GM13977 (cell line): ENCODE measurements around the gene CARM1.
A peak's percentile ranks its signal among the peaks of the same experiment; 100 is the strongest.
"Not testable (repeated sequence)": the region's sequence is repeated elsewhere in the genome, so short reads cannot be mapped to it uniquely, and the experiment has no call there.

Source experiments
- DNase-seq: peaks from one replicate; pipeline ENCODE4 v3.0.0; 2012; ENCODE audit warnings: low spot score
- in situ Hi-C: fragments of 300-500 bp; cut with MboI; formaldehyde crosslinking; loops from one replicate; pipeline ENCODE4 v1.12.0; 2022; ENCODE audit warnings: low sequenced_read_pairs, low pct_unique_long_range_greater_than_20kb, mixed read lengths, inconsistent platforms; ENCODE audit not compliant: unreplicated experiment
- TF ChIP-seq, protein P1 (sequence below): IDR thresholded peaks from 2 replicates; pipeline ENCODE4 v1.5.1; 2012; ENCODE audit warnings: mild to moderate bottlenecking, control low read depth; ENCODE audit not compliant: insufficient read depth; ENCODE audit errors: extremely low read depth, missing control alignments

Gene CARM1

DNA sequence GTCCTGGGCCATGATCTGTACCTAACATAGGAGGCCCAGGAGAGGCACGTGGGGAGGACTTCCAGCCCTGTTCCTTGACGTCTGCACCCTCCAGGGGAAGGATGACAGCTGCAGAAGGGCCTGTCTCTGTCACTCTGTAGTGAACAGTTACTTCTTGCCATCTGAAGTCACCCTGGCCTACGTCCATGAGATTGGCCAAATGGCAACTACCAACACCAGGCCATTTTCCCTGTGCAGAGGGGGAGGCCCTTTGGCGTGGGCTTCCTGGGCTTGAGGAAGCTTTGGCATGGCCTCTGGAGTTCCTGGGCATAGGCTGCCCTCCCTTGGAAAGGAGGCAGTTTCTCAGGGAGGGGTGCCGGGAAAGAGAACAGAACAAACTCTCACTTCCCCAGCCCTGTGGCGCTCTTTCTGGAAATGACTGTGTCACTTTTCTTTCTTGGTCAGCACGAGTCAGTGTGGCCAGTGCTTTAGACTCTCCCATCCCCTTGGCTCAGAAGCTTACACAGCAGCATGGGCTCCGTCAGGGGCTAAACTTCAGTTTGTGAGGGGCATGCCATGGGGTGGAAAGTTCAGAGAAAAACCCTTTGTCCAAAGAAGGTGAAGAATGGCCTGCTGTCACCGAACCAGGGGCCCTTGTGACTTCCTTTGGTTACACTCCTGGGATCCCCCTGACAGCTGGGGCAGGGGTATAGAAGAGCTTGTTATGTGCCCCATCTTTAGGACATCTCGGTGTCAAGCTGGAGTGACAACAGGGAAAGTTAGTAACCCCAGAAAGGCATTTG lies 5.3 kb downstream of the CARM1 start:
- peak; percentile 77 for DNase-seq
- TF ChIP-seq, protein P1, sequence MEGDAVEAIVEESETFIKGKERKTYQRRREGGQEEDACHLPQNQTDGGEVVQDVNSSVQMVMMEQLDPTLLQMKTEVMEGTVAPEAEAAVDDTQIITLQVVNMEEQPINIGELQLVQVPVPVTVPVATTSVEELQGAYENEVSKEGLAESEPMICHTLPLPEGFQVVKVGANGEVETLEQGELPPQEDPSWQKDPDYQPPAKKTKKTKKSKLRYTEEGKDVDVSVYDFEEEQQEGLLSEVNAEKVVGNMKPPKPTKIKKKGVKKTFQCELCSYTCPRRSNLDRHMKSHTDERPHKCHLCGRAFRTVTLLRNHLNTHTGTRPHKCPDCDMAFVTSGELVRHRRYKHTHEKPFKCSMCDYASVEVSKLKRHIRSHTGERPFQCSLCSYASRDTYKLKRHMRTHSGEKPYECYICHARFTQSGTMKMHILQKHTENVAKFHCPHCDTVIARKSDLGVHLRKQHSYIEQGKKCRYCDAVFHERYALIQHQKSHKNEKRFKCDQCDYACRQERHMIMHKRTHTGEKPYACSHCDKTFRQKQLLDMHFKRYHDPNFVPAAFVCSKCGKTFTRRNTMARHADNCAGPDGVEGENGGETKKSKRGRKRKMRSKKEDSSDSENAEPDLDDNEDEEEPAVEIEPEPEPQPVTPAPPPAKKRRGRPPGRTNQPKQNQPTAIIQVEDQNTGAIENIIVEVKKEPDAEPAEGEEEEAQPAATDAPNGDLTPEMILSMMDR: no peak
- in situ Hi-C loops: no loop called here

DNA sequence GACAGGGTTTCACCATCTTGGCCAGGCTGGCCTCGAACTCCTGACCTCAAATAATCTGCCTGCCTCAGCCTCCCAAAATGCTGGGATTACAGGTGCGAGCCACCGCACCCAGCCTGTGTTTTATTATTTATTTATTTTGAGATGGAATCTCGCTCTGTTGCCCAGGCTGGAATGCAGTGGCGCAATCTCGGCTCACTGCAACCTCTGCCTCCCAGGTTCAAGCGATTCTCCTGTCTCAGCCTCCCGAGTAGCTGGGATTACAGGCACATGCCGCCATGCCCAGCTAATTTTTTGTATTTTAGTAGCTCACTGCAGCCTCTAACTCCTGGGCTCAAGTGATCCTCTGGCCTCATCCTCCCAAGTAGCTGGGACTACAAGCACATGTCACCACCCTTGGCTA lies 6.3 kb downstream of the CARM1 start:
- DNase-seq, in situ Hi-C loops: not testable (repeated sequence)

DNA sequence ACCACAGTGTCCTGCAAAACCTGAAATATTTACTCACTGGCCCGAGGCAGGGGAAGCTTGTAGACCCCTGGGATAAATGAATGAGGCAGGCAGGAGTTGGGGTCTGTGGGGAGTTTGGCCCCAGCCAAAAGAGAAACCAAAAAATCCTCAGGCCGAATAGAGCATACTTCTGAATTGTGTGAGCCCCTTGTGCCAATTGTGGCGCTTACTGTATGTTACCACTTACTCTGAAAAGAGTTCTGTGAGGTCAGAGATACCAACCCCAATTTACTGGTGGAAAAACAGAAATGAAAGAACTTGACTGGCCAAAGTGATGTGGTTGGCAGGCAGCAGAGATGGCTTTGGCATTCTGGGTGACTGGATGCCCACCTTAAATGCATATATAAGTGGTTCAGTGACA lies 6.9 kb downstream of the CARM1 start:
- TF ChIP-seq, protein P1: no peak
- peak; percentile 18 for DNase-seq
- in situ Hi-C loops: no loop called here

DNA sequence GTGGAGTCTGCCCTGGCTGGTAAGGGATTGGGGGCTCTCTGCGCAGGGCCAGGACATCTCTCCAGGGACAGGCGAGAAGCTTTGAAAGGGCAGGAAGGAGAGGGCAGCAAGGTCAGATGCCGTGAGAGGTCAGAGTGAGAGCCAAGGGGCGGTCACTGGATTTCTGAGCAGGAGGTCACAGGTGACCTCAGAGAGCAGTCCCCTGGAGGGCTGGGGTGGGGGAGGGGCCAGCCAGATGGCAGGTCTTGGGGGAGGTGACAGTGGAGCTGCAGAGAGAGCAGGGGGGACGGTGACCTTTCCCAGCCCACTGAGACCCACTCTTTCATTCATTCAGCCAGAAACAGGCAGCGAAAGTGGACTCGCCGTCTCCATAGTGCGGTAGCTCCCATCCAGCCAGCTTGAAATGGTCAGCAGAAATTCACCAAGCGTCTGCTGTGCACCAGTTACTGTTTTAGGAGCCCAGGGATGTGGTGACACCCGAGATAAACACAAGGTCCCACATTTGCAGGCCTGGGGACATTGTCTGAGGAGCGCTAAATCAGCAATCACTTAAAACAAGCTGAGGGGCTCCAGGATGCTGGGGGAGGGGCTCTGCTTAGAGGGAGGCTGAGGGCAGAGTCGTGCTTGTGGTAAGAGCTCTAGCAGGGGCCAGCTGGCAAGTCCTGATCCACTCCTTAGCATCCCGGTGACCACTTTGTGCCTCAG lies 10.2 kb downstream of the CARM1 start:
- TF ChIP-seq, protein P1: no peak
- in situ Hi-C loops: no loop called here
- no peak for DNase-seq

DNA sequence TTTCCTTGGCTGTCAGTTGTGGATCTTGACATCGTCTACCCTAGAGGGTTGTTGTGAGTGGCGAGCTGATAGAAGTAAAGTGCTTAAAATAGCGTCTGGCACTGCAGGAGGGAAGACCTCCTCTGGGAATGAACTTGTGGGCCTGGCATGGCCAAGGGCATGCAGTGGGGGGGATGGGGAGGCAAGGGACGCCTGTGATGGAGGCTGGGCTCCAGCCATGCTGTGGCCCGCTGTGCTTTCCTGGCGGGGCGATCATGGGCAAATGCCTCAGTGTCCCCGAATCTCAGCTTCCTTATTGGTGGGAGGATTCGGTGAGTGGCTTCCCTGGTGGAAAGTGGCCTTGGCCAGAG lies 10.7 kb downstream of the CARM1 start:
- no peak for DNase-seq
- in situ Hi-C loops: no loop called here
- TF ChIP-seq, protein P1: no peak

DNA sequence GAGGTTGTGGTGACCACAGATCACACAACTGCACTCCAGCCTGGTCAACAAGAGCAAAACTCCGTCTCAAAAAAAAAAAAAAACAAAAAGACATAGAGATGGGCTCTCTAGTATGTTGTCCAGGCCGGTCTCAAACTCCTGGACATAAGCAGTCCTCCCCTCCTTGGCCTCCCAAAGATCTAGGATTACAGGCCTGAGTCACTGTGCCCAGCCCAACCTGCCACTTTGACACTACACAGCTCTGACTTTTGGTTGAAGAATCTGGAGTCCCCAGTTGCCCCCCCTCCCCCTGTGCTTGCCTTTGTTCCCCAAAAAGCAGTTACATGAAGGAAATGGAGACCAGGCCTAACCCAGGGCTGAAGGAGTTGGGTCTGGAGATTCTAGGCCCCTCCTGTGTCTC lies 12.9 kb downstream of the CARM1 start:
- TF ChIP-seq, protein P1: no peak
- DNase-seq: no peak
- in situ Hi-C loops: no loop called here
